Hepatocyte (in vitro differentiated cells): ENCODE data around the gene LRCOL1. TPM values are rescaled to one million over a fixed set of nuclear protein-coding genes. Genes with fewer than 3 reads are reported as not detected.

Source experiments
- DNase-seq: peaks from one replicate; pipeline ENCODE4 v3.0.0-alpha.2; 2016; ENCODE audit warnings: low spot score
- H2AFZ ChIP-seq: fragments of 200-600 bp; sonication (generic); 2 replicates; pipeline ENCODE4 v1.6.0; 2016; ENCODE audit warnings: antibody characterized with exemption, mild to moderate bottlenecking
- H3K27ac ChIP-seq: fragments of 200-600 bp; sonication (generic); 2 replicates; pipeline ENCODE4 v1.5.1; 2016; ENCODE audit warnings: mild to moderate bottlenecking
- H3K27me3 ChIP-seq: fragments of 200-600 bp; sonication (generic); 2 replicates; pipeline ENCODE4 v1.6.1; 2016
- H3K36me3 ChIP-seq: fragments of 200-600 bp; sonication (generic); replicated peaks from 2 replicates; pipeline ENCODE4 v1.5.1; 2016; ENCODE audit warnings: low read depth; ENCODE audit not compliant: insufficient read depth
- H3K4me1 ChIP-seq: fragments of 200-600 bp; sonication (generic); 2 replicates; pipeline ENCODE4 v1.5.1; 2016; ENCODE audit warnings: mild to moderate bottlenecking, moderate library complexity; ENCODE audit not compliant: insufficient read depth
- H3K4me2 ChIP-seq: fragments of 200-600 bp; sonication (generic); 2 replicates; pipeline ENCODE4 v1.6.0; 2016
- H3K4me3 ChIP-seq: fragments of 200-600 bp; sonication (generic); 2 replicates; pipeline ENCODE4 v1.5.1; 2016; ENCODE audit warnings: mild to moderate bottlenecking
- H3K79me2 ChIP-seq: fragments of 200-600 bp; sonication (generic); 2 replicates; pipeline ENCODE4 v1.6.0; 2017; ENCODE audit warnings: mild to moderate bottlenecking
- H3K9me2 ChIP-seq: fragments of 200-600 bp; sonication (generic); replicated peaks from 2 replicates; pipeline ENCODE4 v1.6.0; 2017; ENCODE audit warnings: mild to moderate bottlenecking; ENCODE audit not compliant: insufficient read depth
- H3K9me3 ChIP-seq: fragments of 200-600 bp; sonication (generic); 2 replicates; pipeline ENCODE4 v1.5.1; 2016; ENCODE audit warnings: low read depth, mild to moderate bottlenecking
- H4K20me1 ChIP-seq: fragments of 200-600 bp; sonication (generic); 2 replicates; pipeline ENCODE4 v1.6.0; 2016; ENCODE audit warnings: mild to moderate bottlenecking; ENCODE audit not compliant: insufficient read depth, poor library complexity, severe bottlenecking
- CTCF ChIP-seq: fragments of 200-600 bp; sonication (generic); IDR thresholded peaks from 2 replicates; pipeline ENCODE4 v1.5.1; 2016; ENCODE audit warnings: antibody characterized with exemption, mild to moderate bottlenecking; ENCODE audit not compliant: poor library complexity
- EZH2 ChIP-seq: fragments of 200-600 bp; sonication (generic); IDR thresholded peaks from 2 replicates; pipeline ENCODE4 v1.6.1; 2016; ENCODE audit warnings: antibody characterized with exemption, mild to moderate bottlenecking, borderline replicate concordance
- EZH2phosphoT487 ChIP-seq: fragments of 200-600 bp; sonication (generic); IDR thresholded peaks from one replicate; pipeline ENCODE4 v1.6.1; 2018; ENCODE audit warnings: antibody characterized with exemption, mild to moderate bottlenecking, low read depth, moderate library complexity; ENCODE audit not compliant: unreplicated experiment, severe bottlenecking
- WGBS: methylation state at CpG from one replicate; pipeline ENCODE4 v1.1.6; 2016; ENCODE audit warnings: low lambda C conversion rate; ENCODE audit errors: missing lambda C conversion rate; 5-methylcytosine and 5-hydroxymethylcytosine counted together
- polyA plus RNA-seq: library from polyadenylated mRNA; unstranded; fragments of >200 nt; fragmentation: Nextera tagmentation; extraction: Ambion mirVana; gene quantifications from 2 replicates; pipeline ENCODE4 v1.2.1, GENCODE V29; 2016
- total RNA-seq: library from RNA; depleted of rRNA; stranded (reverse); fragments of >200 nt; gene quantifications from 2 replicates; pipeline ENCODE4 v1.2.3, GENCODE V29; 2014

LRCOL1 gene
- total and polyA plus RNA-seq, 2 experiments from 2014 or later: 0.28 TPM; not detected in 1

DNA sequence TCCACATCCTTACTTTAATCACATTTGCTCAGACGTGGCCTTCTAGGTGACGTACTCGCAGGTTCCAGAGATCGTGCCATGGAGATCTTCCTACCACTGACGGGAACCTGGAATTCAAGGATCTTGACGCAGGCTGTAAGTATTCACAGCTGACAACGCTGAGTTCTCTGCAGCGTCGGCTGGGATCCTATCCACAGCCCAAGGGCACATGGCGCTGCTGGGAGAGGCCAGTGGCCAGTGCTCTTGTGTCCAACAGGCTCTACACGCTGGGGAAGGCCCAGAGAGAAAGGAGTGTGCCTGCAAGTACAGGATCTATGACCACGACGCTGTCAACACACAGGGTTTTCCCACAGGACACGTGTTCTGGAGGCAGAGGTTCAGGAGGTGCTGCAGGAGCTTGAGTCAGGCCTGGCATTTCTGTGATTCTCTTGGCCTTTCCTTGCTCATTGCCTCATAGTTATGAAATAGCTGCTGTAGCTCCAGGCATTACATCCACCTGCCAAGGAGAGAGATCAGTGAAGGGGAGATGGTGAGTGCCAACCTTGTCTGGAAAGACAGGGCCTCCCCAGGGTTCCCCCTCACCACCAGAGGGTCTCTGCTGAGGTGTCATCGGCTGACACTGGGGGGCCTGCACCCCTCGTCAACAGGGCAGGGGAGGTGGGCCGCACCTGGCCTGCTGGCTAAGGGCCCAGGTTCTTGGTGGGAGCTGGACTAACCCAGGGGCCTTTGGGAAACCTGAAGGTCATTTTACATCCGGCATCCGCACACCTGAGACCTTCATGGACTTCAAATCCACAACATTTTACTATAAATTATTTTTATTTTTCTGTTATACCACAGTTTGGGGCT lies 21.3 kb downstream of the LRCOL1 start:
- Histone ChIP-seq H3K4me3 (no peak overlapping the region), H3K36me3 (no peaks in the 10 kb centered on the region), H3K79me2 (no peaks in the 10 kb centered on the region), H4K20me1 (no peaks in the 10 kb centered on the region), H3K9me2 (no peaks in the 10 kb centered on the region), H3K4me1 (no peaks in the 10 kb centered on the region), H3K27me3 (no peaks in the 10 kb centered on the region), H2AFZ (no peak overlapping the region), H3K4me2 (no peak overlapping the region), H3K9me3 (no peaks in the 10 kb centered on the region), H3K27ac (no peak overlapping the region)
- DNase-seq: no peak
- TF ChIP-seq EZH2 (no peak), EZH2phosphoT487 (no peak), CTCF (no peak)
- 89% methylated on average over 19 of the region's 19 CpGs for WGBS

GRCh38 chr12:132588319-132588718 lies 22.1 kb downstream of the LRCOL1 start:
- Histone ChIP-seq H3K9me2 (no peaks in the 10 kb centered on the region), H4K20me1 (no peaks in the 10 kb centered on the region), H3K79me2 (no peaks in the 10 kb centered on the region), H3K9me3 (no peaks in the 10 kb centered on the region), H2AFZ (no peak overlapping the region), H3K27me3 (no peaks in the 10 kb centered on the region), H3K27ac (no peak overlapping the region), H3K4me1 (no peaks in the 10 kb centered on the region), H3K36me3 (no peaks in the 10 kb centered on the region), H3K4me3 (no peak overlapping the region), H3K4me2 (no peak overlapping the region)
- 83% methylated on average over 6 of the region's 6 CpGs for WGBS
- DNase-seq: no peak
- no peak for TF ChIP-seq EZH2
- TF ChIP-seq EZH2phosphoT487: no peak
- TF ChIP-seq CTCF: no peak

DNA sequence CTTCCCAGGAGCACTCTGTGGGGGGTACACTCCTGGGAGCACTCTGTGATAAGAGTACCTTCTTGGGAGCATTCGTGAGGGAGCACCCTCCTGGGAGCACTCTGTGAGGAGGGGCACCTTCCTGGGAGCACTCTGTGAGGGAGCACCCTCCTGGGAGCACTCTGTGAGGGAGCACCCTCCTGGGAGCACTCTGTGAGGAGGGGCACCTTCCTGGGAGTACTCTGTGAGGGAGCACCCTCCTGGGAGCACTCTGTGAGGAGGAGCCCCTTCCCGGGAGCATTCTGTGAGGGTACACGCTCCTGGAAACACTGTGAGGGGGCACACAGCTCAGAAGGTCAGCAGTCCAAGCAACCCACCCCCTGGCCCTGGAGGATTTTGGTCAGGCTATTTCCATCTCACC lies 22.6 kb downstream of the LRCOL1 start:
- Histone ChIP-seq H3K4me2 (no peak overlapping the region), H3K9me3 (no peaks in the 10 kb centered on the region), H3K36me3 (no peaks in the 10 kb centered on the region), H3K27ac (no peak overlapping the region), H3K9me2 (no peaks in the 10 kb centered on the region), H3K27me3 (peaks cover 2% of the 10 kb centered on the region), H2AFZ (no peak overlapping the region), H3K4me3 (no peak overlapping the region), H3K4me1 (no peaks in the 10 kb centered on the region), H3K79me2 (no peaks in the 10 kb centered on the region), H4K20me1 (no peaks in the 10 kb centered on the region)
- 82% methylated on average over 3 of the region's 3 CpGs for WGBS
- TF ChIP-seq EZH2phosphoT487 (no peak), CTCF (no peak), EZH2 (no peak)
- DNase-seq: no peak
